H1 (cell line): ENCODE results near the gene PSORS1C2. TPM values are rescaled to one million over a fixed set of nuclear protein-coding genes. Genes with fewer than 3 reads are reported as not detected.
A peak's percentile ranks its signal among the peaks of the same experiment; 100 is the strongest.

Experiments used
- CTCF ChIA-PET: fragments of 300-600 bp; sonication (Branson Sonifier 250); formaldehyde crosslinking; loops from one replicate; lab custom pipeline; 2021; ENCODE audit not compliant: partially characterized antibody; lab: Charles Lee
- POLR2A ChIA-PET: fragments of 300-600 bp; sonication (Branson Sonifier 250); formaldehyde crosslinking; loops from one replicate; lab custom pipeline; 2021; ENCODE audit warnings: inconsistent platforms; ENCODE audit not compliant: partially characterized antibody; lab: Charles Lee
- DNase-seq, 2 experiments: peaks; one replicate each; pipeline versions ENCODE4 v3.0.0 to v3.0.0-alpha.2; 2010 to 2022; ENCODE audit warnings: low spot score in 2 of 2, low read depth in 1 of 2, mixed read lengths in 1 of 2
- FAIRE-seq: peaks from 2 replicates; lab custom pipeline; 2011; peaks lifted over from hg19 to GRCh38; lab: Jason Lieb, UNC
- H2AFZ ChIP-seq: 2 replicates; pipeline ENCODE4 v1.8.1; 2012; ENCODE audit warnings: low read length, inconsistent platforms
- H2AK5ac ChIP-seq: 2 replicates; pipeline ENCODE4 v1.6.1; 2013; ENCODE audit warnings: low read depth, low read length
- H2BK120ac ChIP-seq: replicated peaks from 2 replicates; pipeline ENCODE3; 2013; ENCODE audit warnings: low read depth, low read length, inconsistent platforms
- H2BK12ac ChIP-seq: 2 replicates; pipeline ENCODE4 v1.6.1; 2013; ENCODE audit warnings: low read depth, low read length
- H2BK15ac ChIP-seq: 2 replicates; pipeline ENCODE4 v1.6.1; 2013; ENCODE audit warnings: low read length
- H2BK20ac ChIP-seq: 2 replicates; pipeline ENCODE4 v1.6.1; 2013; ENCODE audit warnings: low read length
- H2BK5ac ChIP-seq: 2 replicates; pipeline ENCODE4 v1.6.1; 2013; ENCODE audit warnings: low read depth, low read length
- H3K14ac ChIP-seq: 2 replicates; pipeline ENCODE4 v1.6.1; 2013; ENCODE audit warnings: inconsistent platforms; ENCODE audit not compliant: insufficient read length
- H3K18ac ChIP-seq: 2 replicates; pipeline ENCODE4 v1.6.1; 2013; ENCODE audit warnings: low read length; ENCODE audit errors: extremely low read depth
- H3K23ac ChIP-seq: 2 replicates; pipeline ENCODE4 v1.6.1; 2013; ENCODE audit warnings: inconsistent platforms; ENCODE audit not compliant: insufficient read length
- H3K23me2 ChIP-seq: 2 replicates; pipeline ENCODE4 v1.6.1; 2013; ENCODE audit warnings: low read depth, low read length
- H3K27ac ChIP-seq: 2 replicates; pipeline ENCODE4 v1.6.1; 2011; ENCODE audit warnings: low read depth, low read length, inconsistent platforms
- H3K27me3 ChIP-seq, 4 experiments: replicated peaks in 1 of 4; 1 replicate in 1 of 4; 2 replicates in 3 of 4; pipeline versions ENCODE4 v1.6.1 to v1.8.1; 2011 to 2013; ENCODE audit warnings: low read length in 3 of 4, mild to moderate bottlenecking in 3 of 4, inconsistent platforms in 2 of 4, mixed read lengths in 2 of 4, moderate library complexity in 1 of 4; ENCODE audit not compliant: control insufficient read depth in 3 of 4, insufficient read depth in 3 of 4; ENCODE audit errors: extremely low read depth in 1 of 4
- H3K36me3 ChIP-seq, 4 experiments: 2 replicates each; pipeline versions ENCODE4 v1.6.1 to v1.8.1; 2011 to 2013; ENCODE audit warnings: mild to moderate bottlenecking in 4 of 4, low read length in 3 of 4, moderate library complexity in 2 of 4, control low read depth in 1 of 4, inconsistent platforms in 1 of 4; ENCODE audit not compliant: insufficient read depth in 4 of 4, control insufficient read depth in 2 of 4
- H3K4ac ChIP-seq: replicated peaks from 2 replicates; pipeline ENCODE3; 2013; ENCODE audit warnings: low read length, low read depth, mixed read lengths, inconsistent platforms; ENCODE audit not compliant: insufficient read length
- H3K4me1 ChIP-seq, 4 experiments: replicated peaks in 1 of 4; 1 replicate in 1 of 4; 2 replicates in 3 of 4; pipeline versions ENCODE4 v1.6.1 to v1.8.1; 2011 to 2013; ENCODE audit warnings: low read length in 3 of 4, inconsistent platforms in 2 of 4, mixed read lengths in 1 of 4; ENCODE audit not compliant: insufficient read depth in 4 of 4, control insufficient read depth in 3 of 4
- H3K4me2 ChIP-seq, 2 experiments: 2 replicates each; pipeline versions ENCODE4 v1.6.1 to v1.8.1; 2011 to 2013; ENCODE audit warnings: low read depth in 2 of 2, low read length in 2 of 2, control low read depth in 1 of 2, inconsistent platforms in 1 of 2, mild to moderate bottlenecking in 1 of 2; ENCODE audit not compliant: insufficient read depth in 1 of 2
- H3K4me3 ChIP-seq, 4 experiments: fragments of 200-600, 300-600 bp in 1 of 4; sonication (generic), shearing (Covaris generic), sonication (Bioruptor Twin) in 1 of 4; 2 replicates each; pipeline versions ENCODE4 v1.5.1 to v1.8.1; 2011 to 2016; ENCODE audit warnings: low read length in 4 of 4, low read depth in 3 of 4, control low read depth in 2 of 4, inconsistent platforms in 2 of 4, mild to moderate bottlenecking in 2 of 4, mixed read lengths in 1 of 4, moderate library complexity in 1 of 4; ENCODE audit not compliant: insufficient read depth in 2 of 4; ENCODE audit errors: extremely low read depth in 1 of 4
- H3K56ac ChIP-seq: replicated peaks from 2 replicates; pipeline ENCODE3; 2013; ENCODE audit warnings: low read depth, mild to moderate bottlenecking, mixed read lengths, low read length, inconsistent platforms; ENCODE audit not compliant: insufficient read length
- H3K79me1 ChIP-seq: 2 replicates; pipeline ENCODE4 v1.6.1; 2013; ENCODE audit warnings: low read depth, low read length, control low read depth
- H3K79me2 ChIP-seq, 2 experiments: 2 replicates each; pipeline versions ENCODE4 v1.6.1 to v1.8.1; 2012 to 2013; ENCODE audit warnings: low read length in 2 of 2, mild to moderate bottlenecking in 2 of 2, inconsistent platforms in 1 of 2; ENCODE audit not compliant: insufficient read depth in 2 of 2, control insufficient read depth in 1 of 2
- H3K9ac ChIP-seq, 4 experiments: replicated peaks in 1 of 4; 1 replicate in 1 of 4; 2 replicates in 3 of 4; pipeline versions ENCODE4 v1.6.1 to v1.8.1; 2011 to 2013; ENCODE audit warnings: low read depth in 3 of 4, low read length in 3 of 4, control low read depth in 2 of 4, mild to moderate bottlenecking in 2 of 4, moderate library complexity in 2 of 4, inconsistent platforms in 1 of 4; ENCODE audit errors: extremely low read depth in 1 of 4
- H3K9me3 ChIP-seq, 2 experiments: 2 replicates each; pipeline versions ENCODE4 v1.6.1 to v1.8.1; 2012 to 2013; ENCODE audit warnings: mild to moderate bottlenecking in 2 of 2, moderate library complexity in 2 of 2, control low read depth in 1 of 2, inconsistent platforms in 1 of 2, low read depth in 1 of 2, low read length in 1 of 2, mixed read lengths in 1 of 2; ENCODE audit not compliant: insufficient read depth in 2 of 2
- H4K20me1 ChIP-seq, 2 experiments: replicated peaks in 1 of 2; 2 replicates each; pipeline versions ENCODE3 to v1.8.1; 2011 to 2013; ENCODE audit warnings: inconsistent platforms in 2 of 2, low read length in 2 of 2, mild to moderate bottlenecking in 1 of 2; ENCODE audit not compliant: insufficient read depth in 2 of 2, control insufficient read depth in 1 of 2
- H4K5ac ChIP-seq: 2 replicates; pipeline ENCODE4 v1.6.1; 2013; ENCODE audit warnings: low read length, low read depth, mixed read lengths, inconsistent platforms; ENCODE audit not compliant: insufficient read length
- H4K8ac ChIP-seq: 2 replicates; pipeline ENCODE4 v1.8.0; 2013; ENCODE audit warnings: mild to moderate bottlenecking, moderate library complexity, low read length, inconsistent platforms; ENCODE audit not compliant: insufficient read depth; ENCODE audit errors: extremely low read depth
- H4K91ac ChIP-seq: replicated peaks from 2 replicates; pipeline ENCODE3; 2013; ENCODE audit warnings: low read length, mixed read lengths, inconsistent platforms; ENCODE audit not compliant: insufficient read length
- CBX8 ChIP-seq: fragments of 300-800, 300-1000 bp; sonication (generic); IDR thresholded peaks from 2 replicates; pipeline ENCODE4 v1.7.1; 2016; ENCODE audit warnings: low read depth, low read length, borderline replicate concordance
- CHD2 ChIP-seq: IDR thresholded peaks from 2 replicates; pipeline ENCODE4 v1.6.1; 2012; ENCODE audit warnings: low read length, improper control_type of control experiment
- E2F6 ChIP-seq: IDR thresholded peaks from 2 replicates; pipeline ENCODE4 v1.6.1; 2012; ENCODE audit warnings: inconsistent platforms
- FOSL1 ChIP-seq: IDR thresholded peaks from 2 replicates; pipeline ENCODE4 v1.6.1; 2011; ENCODE audit warnings: mild to moderate bottlenecking, low read depth, low read length, moderate library complexity; ENCODE audit not compliant: insufficient read depth
- GABPA ChIP-seq: IDR thresholded peaks from 2 replicates; pipeline ENCODE4 v1.6.1; 2011; ENCODE audit warnings: mild to moderate bottlenecking, low read length, moderate library complexity, borderline replicate concordance; ENCODE audit not compliant: insufficient read depth
- SIX5 ChIP-seq: IDR thresholded peaks from 2 replicates; pipeline ENCODE4 v1.6.1; 2011; ENCODE audit warnings: mild to moderate bottlenecking, low read depth, low read length
- SP1 ChIP-seq: IDR thresholded peaks from 2 replicates; pipeline ENCODE4 v1.6.1; 2011; ENCODE audit warnings: low read depth, low read length
- SP2 ChIP-seq: IDR thresholded peaks from 2 replicates; pipeline ENCODE4 v1.6.1; 2012; ENCODE audit warnings: mild to moderate bottlenecking, low read length, inconsistent platforms
- TCF12 ChIP-seq: IDR thresholded peaks from 2 replicates; pipeline ENCODE4 v1.6.1; 2011; ENCODE audit warnings: low read depth, mild to moderate bottlenecking, low read length
- WGBS, 2 experiments: shearing (Covaris generic) in 1 of 2; methylation state at CpG; one replicate each; pipeline versions ENCODE4 v1.1.6 to v1.1.7; 2013 to 2015; ENCODE audit warnings: low lambda C conversion rate in 2 of 2, mixed read lengths in 2 of 2, inconsistent platforms in 1 of 2, low coverage in 1 of 2, missing lambda C conversion rate in 1 of 2; ENCODE audit not compliant: insufficient replicate concordance in 2 of 2, insufficient coverage in 1 of 2, insufficient read length in 1 of 2; ENCODE audit errors: extremely low coverage in 1 of 2, missing lambda C conversion rate in 1 of 2; 5-methylcytosine and 5-hydroxymethylcytosine counted together
- polyA plus RNA-seq, 7 experiments: library from polyadenylated mRNA; depleted of rRNA in 3 of 7; stranded (reverse) in 5 of 7; unstranded in 2 of 7; fragments of >200 nt in 5 of 7; fragments of 200-250 nt in 2 of 7; gene quantifications; 1 replicate in 5 of 7; 2 replicates in 1 of 7; 4 replicates in 1 of 7; pipeline versions ENCODE4 v1.2.1 to v1.2.3, GENCODE V29; 2011 to 2013; ENCODE audit warnings: missing spikeins in 2 of 7, mixed read lengths in 2 of 7
- total RNA-seq: library from RNA; stranded (reverse); fragmentation: NEBNext Ultra II Directional; extraction: Animal tissue kit (Norgen Biotek cat#: 25700); gene quantifications from 2 replicates; pipeline ENCODE4 v1.2.1, GENCODE V29; 2021
- TF ChIP-seq, protein P1 (sequence below): IDR thresholded peaks from 2 replicates; pipeline ENCODE4 v1.6.1; 2012; ENCODE audit warnings: inconsistent platforms

Gene PSORS1C2
- total and polyA plus RNA-seq, 2 of the 8 experiments (the other 6 are each of a cell fraction or from before 2014, with no cell fraction given) = 0.11 TPM; not detected in 1

GRCh38 chr6:31180500-31180899 lies 41.6 kb upstream of the PSORS1C2 start:
- no peak overlapping the region for H3K9ac ChIP-seq
- peaks cover 0 to 8% of the 10 kb centered on the region in 2 experiments; a peak in 1 of 4 replicates for H3K79me2 ChIP-seq
- H3K9me3 ChIP-seq = no peaks in the 10 kb centered on the region; a peak in 1 of 4 replicates
- H3K14ac ChIP-seq = no peak overlapping the region
- H3K27me3 ChIP-seq = no peaks in the 10 kb centered on the region
- H2AFZ ChIP-seq = no peak overlapping the region
- H3K23me2 ChIP-seq = no peaks in the 10 kb centered on the region
- H4K91ac ChIP-seq = peak overlapping the region; percentile 90
- DNase-seq = peak in 1 of 2 experiments; percentile 81
- TF ChIP-seq CBX8 (no peak), SP2 (peak; percentile 22; the same call in 1 of the 2 replicates), FOSL1 (no peak), TCF12 (no peak), GABPA (no peak), SP1 (peak; percentile 86), E2F6 (peak; percentile 88), SIX5 (no peak), CHD2 (peak; percentile 69; the same call in 1 of the 2 replicates)
- TF ChIP-seq, protein P1, sequence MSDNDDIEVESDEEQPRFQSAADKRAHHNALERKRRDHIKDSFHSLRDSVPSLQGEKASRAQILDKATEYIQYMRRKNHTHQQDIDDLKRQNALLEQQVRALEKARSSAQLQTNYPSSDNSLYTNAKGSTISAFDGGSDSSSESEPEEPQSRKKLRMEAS = peak; percentile 83
- no peak overlapping the region for H4K5ac ChIP-seq
- peak overlapping the region; percentile 23; the same call in 1 of the 2 replicates for H2BK20ac ChIP-seq
- no peak overlapping the region for H3K4ac ChIP-seq
- H4K8ac ChIP-seq = peak overlapping the region; percentile 28; the same call in 1 of the 2 replicates
- no peaks in the 10 kb centered on the region for H3K36me3 ChIP-seq
- no peak overlapping the region for H3K56ac ChIP-seq
- H2AK5ac ChIP-seq = 0 out of 2 replicates have a peak overlapping the region, but pooled peaks have one; percentile 33
- 89% methylated on average over 26 of the region's 26 CpGs; no CpG with 5 or more reads in 1 of the 2 experiments for WGBS, 2 experiments
- no peak overlapping the region for H3K4me2 ChIP-seq
- H3K27ac ChIP-seq = no peak overlapping the region
- no peak overlapping the region for H2BK120ac ChIP-seq
- no peak overlapping the region for H2BK15ac ChIP-seq
- peak overlapping the region; percentile 37; the same call in 1 of the 2 replicates for H2BK5ac ChIP-seq
- H3K23ac ChIP-seq = no peak overlapping the region
- H4K20me1 ChIP-seq = no peaks in the 10 kb centered on the region
- POLR2A ChIA-PET = interaction anchor here (61.6 to 68.5 kb wide), 2 partner anchors 12 to 33 kb away, joined by 2251 read pairs; partner anchors contain the start of genes CCHCR1, CDSN, POU5F1 and PSORS1C1
- peaks cover under 1% of the 10 kb centered on the region; the same call in 1 of the 2 replicates for H3K79me1 ChIP-seq
- H3K4me1 ChIP-seq = peaks cover 0 to 9% (median 6%) of the 10 kb centered on the region in 4 experiments; a peak in 4 of 7 replicates
- H3K4me3 ChIP-seq = no peak overlapping the region
- CTCF ChIA-PET = interaction anchor here (1.2 kb wide), 1 partner anchor 11 kb away, joined by 3 read pairs; no protein-coding TSS in a partner anchor
- no peak for FAIRE-seq
- H2BK12ac ChIP-seq = peak overlapping the region; percentile 43; the same call in 1 of the 2 replicates
- no peak overlapping the region for H3K18ac ChIP-seq
